Omental fat pad (tissue), 4 donors: ENCODE data around the gene TCTN2. TPM values are rescaled to one million over a fixed set of nuclear protein-coding genes. Genes with fewer than 3 reads are reported as not detected.

Experiments
- ATAC-seq: fragments of 150-250 bp; one replicate; pipeline ENCODE4 v1.9.1; 2016; ENCODE audit warnings: mild to moderate bottlenecking, moderate library complexity; ENCODE audit not compliant: low FRiP score
- DNase-seq: peaks from one replicate; pipeline ENCODE4 v3.0.0-alpha.2; 2019; ENCODE audit warnings: low spot score
- CTCF ChIP-seq, 3 donors: fragments of 450-650 bp; IDR thresholded peaks; one replicate each; pipeline ENCODE4 v1.5.1; 2016 to 2017; ENCODE audit warnings: antibody characterized with exemption in 3 of 3, mild to moderate bottlenecking in 3 of 3, moderate library complexity in 2 of 3
- total RNA-seq, 4 donors: library from RNA; depleted of rRNA; stranded (reverse); fragments of >200 nt; gene quantifications; one replicate each; pipeline ENCODE4 v1.1.0, GENCODE V29; 2016

Gene TCTN2
- total RNA-seq, 4 donors from 2014 or later = 5.4 to 7.3 (median 6.8) TPM

DNA sequence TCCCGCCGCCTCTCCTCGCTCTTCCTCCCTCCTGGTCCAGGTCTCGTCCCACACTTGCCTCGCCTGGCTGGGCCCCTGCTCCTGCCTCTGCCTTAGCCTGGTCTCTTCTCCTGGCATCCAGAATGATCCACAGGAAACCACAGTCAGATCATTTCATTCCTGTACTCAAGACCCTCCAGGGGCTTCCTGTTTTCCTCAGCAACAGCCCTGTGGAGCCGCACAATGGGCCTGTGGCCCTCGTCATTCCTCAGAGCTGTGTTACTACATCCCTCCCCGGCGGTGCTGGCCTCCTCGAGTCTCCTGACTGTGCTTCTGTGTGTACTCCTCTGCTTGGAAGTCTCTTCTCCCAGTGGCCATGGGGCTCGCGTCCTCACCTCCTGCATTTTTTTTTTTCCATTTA is 61.3 kb downstream of the TCTN2 start:
- DNase-seq = no peak
- no peak for TF ChIP-seq CTCF (IDR thresholded peaks at IDR 0.05)

DNA sequence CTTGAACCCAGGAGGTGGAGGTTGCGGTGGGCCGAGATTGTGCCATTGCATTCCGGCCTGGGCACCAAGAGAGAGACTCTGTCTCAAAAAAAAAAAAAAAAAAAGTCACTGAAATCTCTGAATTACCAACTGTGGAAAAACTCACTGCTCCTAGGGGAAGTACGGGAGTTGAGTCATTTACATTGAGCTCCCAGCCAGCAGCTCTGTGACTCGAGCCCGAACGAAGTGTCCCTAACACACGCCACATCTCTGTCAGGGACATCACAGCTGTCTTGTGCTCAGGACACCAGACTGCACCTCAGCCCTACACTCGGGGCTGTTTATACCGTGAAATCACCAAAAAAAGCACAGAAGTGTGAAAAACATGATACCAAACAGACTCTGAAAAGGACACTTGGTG is 62.3 kb downstream of the TCTN2 start:
- DNase-seq (no peak), ATAC-seq (no peak)
- no peak for TF ChIP-seq CTCF (IDR thresholded peaks at IDR 0.05)

More for the DNA sequence above, 61.3 kb downstream of the TCTN2 start:
- no peak for ATAC-seq

GRCh38 chr12:123734268-123734667 is 63.4 kb downstream of the TCTN2 start:
- no peak for ATAC-seq
- DNase-seq = no peak
- TF ChIP-seq CTCF (IDR thresholded peaks at IDR 0.05) = no peak

DNA sequence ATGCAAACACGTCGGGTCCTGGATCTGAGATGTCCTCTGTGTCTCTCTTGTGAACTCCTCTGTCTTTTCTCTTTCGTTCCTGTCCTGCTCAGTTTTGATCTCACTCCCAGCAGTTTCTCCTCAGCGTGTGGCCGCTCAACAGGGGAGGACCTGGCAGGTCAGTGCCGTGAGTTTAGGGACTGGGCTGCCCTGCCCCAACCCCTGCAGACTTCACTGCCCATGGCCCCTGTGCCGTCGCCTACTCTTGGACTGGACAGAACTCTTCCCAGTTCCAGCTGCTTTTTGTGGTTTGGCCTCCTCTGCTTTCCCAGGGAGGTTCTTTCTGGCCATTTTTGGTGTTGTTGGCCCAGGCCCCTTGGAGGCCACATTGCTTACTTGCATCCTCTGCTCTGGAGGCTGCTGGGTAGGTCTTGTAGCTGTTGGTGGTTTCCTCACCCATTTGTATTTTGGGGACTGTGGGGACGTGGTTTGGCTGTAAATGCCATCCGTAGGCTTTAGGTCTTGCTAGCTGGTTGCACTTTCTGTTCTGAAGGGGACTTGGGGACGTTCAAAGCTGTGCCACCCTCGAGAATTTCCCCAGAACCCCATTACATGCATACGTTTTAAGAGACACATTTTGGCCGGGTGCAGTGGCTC is 71.1 kb downstream of the TCTN2 start:
- no peak for DNase-seq

GRCh38 chr12:123743002-123743401 is 72.1 kb downstream of the TCTN2 start:
- DNase-seq (no peak), ATAC-seq (no peak)
- TF ChIP-seq CTCF (IDR thresholded peaks at IDR 0.05) = no peak

More for the DNA sequence above, 71.1 kb downstream of the TCTN2 start:
- no peak for TF ChIP-seq CTCF (IDR thresholded peaks at IDR 0.05)
- ATAC-seq = no peak

GRCh38 chr12:123744836-123745235 is 73.9 kb downstream of the TCTN2 start:
- DNase-seq (no peak), ATAC-seq (no peak)
- no peak for TF ChIP-seq CTCF (IDR thresholded peaks at IDR 0.05)

- no peak for TF ChIP-seq CTCF (IDR thresholded peaks at IDR 0.05)
- ATAC-seq = no peak
- no peak for DNase-seq
Measured at GRCh38 chr12:123747309-123747708, 76.4 kb downstream of the TCTN2 start.
